Measurements from ENCODE around the gene TGFA. TPM values are rescaled to one million over a fixed set of nuclear protein-coding genes. Genes with fewer than 3 reads are reported as not detected.

Gene TGFA
- total RNA-seq, 2 donors from 2014 or later: 21.4 to 25.8 TPM

GRCh38 chr2:70454936-70455544 is 98.6 kb downstream of the TGFA start:
- Histone ChIP-seq H3K4me1 (no peaks in the 10 kb centered on the region), H3K9ac (ENCODE audit: low read depth in 2 of 2, low read length in 2 of 2) (no peak overlapping the region), H3K27me3 (no peaks in the 10 kb centered on the region), H3K36me3 (no peaks in the 10 kb centered on the region), H3K4me3 (no peak overlapping the region), H3K27ac (no peak overlapping the region), H3K9me3 (no peaks in the 10 kb centered on the region)
- TF ChIP-seq CTCF (IDR thresholded peaks at IDR 0.05): no peak
- DNase-seq: no peak
- intact Hi-C loops (cut with DNase I): no loop called here

GRCh38 chr2:70450641-70451250 is 102.9 kb downstream of the TGFA start:
- Histone ChIP-seq H3K36me3 (no peaks in the 10 kb centered on the region), H3K27ac (no peak overlapping the region), H3K9me3 (no peaks in the 10 kb centered on the region), H3K9ac (ENCODE audit: low read depth in 2 of 2, low read length in 2 of 2) (no peak overlapping the region), H3K4me1 (no peaks in the 10 kb centered on the region), H3K27me3 (no peaks in the 10 kb centered on the region), H3K4me3 (no peak overlapping the region)
- no peak for TF ChIP-seq CTCF (IDR thresholded peaks at IDR 0.05)
- intact Hi-C loops (cut with DNase I): no loop called here
- DNase-seq: no peak

- no peak overlapping the region for H3K27ac ChIP-seq
- intact Hi-C loops (cut with DNase I): no loop called here
- H3K4me1 ChIP-seq: no peaks in the 10 kb centered on the region
- no peaks in the 10 kb centered on the region for H3K9me3 ChIP-seq
- H3K4me3 ChIP-seq: no peak overlapping the region
- TF ChIP-seq CTCF (IDR thresholded peaks at IDR 0.05): no peak
- H3K36me3 ChIP-seq: no peaks in the 10 kb centered on the region
- no peak overlapping the region for H3K9ac ChIP-seq (ENCODE audit: low read depth in 2 of 2, low read length in 2 of 2)
- DNase-seq: no peak
- H3K27me3 ChIP-seq: no peaks in the 10 kb centered on the region
Observed at GRCh38 chr2:70448041-70448440, 105.6 kb downstream of the TGFA start.

GRCh38 chr2:70443726-70444125 is 109.9 kb downstream of the TGFA start:
- Histone ChIP-seq H3K27me3 (no peaks in the 10 kb centered on the region), H3K4me3 (no peak overlapping the region), H3K9ac (ENCODE audit: low read depth in 2 of 2, low read length in 2 of 2) (no peak overlapping the region), H3K27ac (no peak overlapping the region), H3K9me3 (no peaks in the 10 kb centered on the region), H3K36me3 (no peaks in the 10 kb centered on the region), H3K4me1 (no peaks in the 10 kb centered on the region)
- DNase-seq: no peak
- TF ChIP-seq CTCF (IDR thresholded peaks at IDR 0.05): no peak
- intact Hi-C loops (cut with DNase I): no loop called here

GRCh38 chr2:70443078-70443465 is 110.6 kb downstream of the TGFA start:
- TF ChIP-seq CTCF (IDR thresholded peaks at IDR 0.05): no peak
- Histone ChIP-seq H3K4me3 (no peak overlapping the region), H3K36me3 (no peaks in the 10 kb centered on the region), H3K9ac (ENCODE audit: low read depth in 2 of 2, low read length in 2 of 2) (no peak overlapping the region), H3K4me1 (no peaks in the 10 kb centered on the region), H3K9me3 (no peaks in the 10 kb centered on the region), H3K27me3 (no peaks in the 10 kb centered on the region), H3K27ac (no peak overlapping the region)
- intact Hi-C loops (cut with DNase I): no loop called here
- DNase-seq: no peak
